Measurements from ENCODE around the gene PRKCA. TPM values are rescaled to one million over a fixed set of nuclear protein-coding genes. Genes with fewer than 3 reads are reported as not detected.
A peak's percentile ranks its signal among the peaks of the same experiment; 100 is the strongest.

PRKCA gene
- total RNA-seq, 2 donors from 2014 or later = 6.5 to 6.6 TPM

GRCh38 chr17:66789093-66789492 lies 486.7 kb downstream of the PRKCA start:
- ATAC-seq (no peak), DNase-seq (peak in 2 of 4 donors; percentile 18 to 23)
- 73 to 88% methylated on average over 6 to 12 of the region's 12 CpGs for WGBS, 2 donors
- Histone ChIP-seq H3K27ac (no peak overlapping the region), H3K9me3 (no peaks in the 10 kb centered on the region), H3K27me3 (no peaks in the 10 kb centered on the region), H3K4me3 (no peak overlapping the region), H3K36me3 (replicated peaks in 1 of 2; ENCODE audit: insufficient read depth in 1 of 2, low read depth in 2 of 2) (no peaks in the 10 kb centered on the region), H3K4me1 (peaks cover 7% of the 10 kb centered on the region)
- intact Hi-C loops (cut with DNase I) = no loop called here
- TF ChIP-seq, protein P1, sequence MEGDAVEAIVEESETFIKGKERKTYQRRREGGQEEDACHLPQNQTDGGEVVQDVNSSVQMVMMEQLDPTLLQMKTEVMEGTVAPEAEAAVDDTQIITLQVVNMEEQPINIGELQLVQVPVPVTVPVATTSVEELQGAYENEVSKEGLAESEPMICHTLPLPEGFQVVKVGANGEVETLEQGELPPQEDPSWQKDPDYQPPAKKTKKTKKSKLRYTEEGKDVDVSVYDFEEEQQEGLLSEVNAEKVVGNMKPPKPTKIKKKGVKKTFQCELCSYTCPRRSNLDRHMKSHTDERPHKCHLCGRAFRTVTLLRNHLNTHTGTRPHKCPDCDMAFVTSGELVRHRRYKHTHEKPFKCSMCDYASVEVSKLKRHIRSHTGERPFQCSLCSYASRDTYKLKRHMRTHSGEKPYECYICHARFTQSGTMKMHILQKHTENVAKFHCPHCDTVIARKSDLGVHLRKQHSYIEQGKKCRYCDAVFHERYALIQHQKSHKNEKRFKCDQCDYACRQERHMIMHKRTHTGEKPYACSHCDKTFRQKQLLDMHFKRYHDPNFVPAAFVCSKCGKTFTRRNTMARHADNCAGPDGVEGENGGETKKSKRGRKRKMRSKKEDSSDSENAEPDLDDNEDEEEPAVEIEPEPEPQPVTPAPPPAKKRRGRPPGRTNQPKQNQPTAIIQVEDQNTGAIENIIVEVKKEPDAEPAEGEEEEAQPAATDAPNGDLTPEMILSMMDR (IDR thresholded peaks at IDR 0.05) = no peak
- TF ChIP-seq POLR2A (IDR thresholded peaks at IDR 0.05) = no peak

GRCh38 chr17:66789961-66790437 lies 487.6 kb downstream of the PRKCA start:
- Histone ChIP-seq H3K27ac (no peak overlapping the region), H3K4me3 (no peak overlapping the region), H3K36me3 (replicated peaks in 1 of 2; ENCODE audit: insufficient read depth in 1 of 2, low read depth in 2 of 2) (no peaks in the 10 kb centered on the region), H3K27me3 (no peaks in the 10 kb centered on the region), H3K9me3 (no peaks in the 10 kb centered on the region), H3K4me1 (peaks cover 8% of the 10 kb centered on the region)
- no peak for TF ChIP-seq POLR2A (IDR thresholded peaks at IDR 0.05)
- TF ChIP-seq, protein P1 (IDR thresholded peaks at IDR 0.05) = no peak
- no peak for ATAC-seq
- WGBS, 2 donors = 79 to 82% methylated on average over 7 of the region's 7 CpGs
- no peak for DNase-seq
- intact Hi-C loops (cut with DNase I) = loop anchor here (10.0 kb wide), 1 partner anchor 55 kb away; no protein-coding TSS in a partner anchor

GRCh38 chr17:66790501-66791061 lies 488.2 kb downstream of the PRKCA start:
- no peak for DNase-seq
- Histone ChIP-seq H3K27ac (peak overlapping the region in 1 of 4 donors; percentile 45), H3K4me1 (peaks cover 8% of the 10 kb centered on the region), H3K27me3 (no peaks in the 10 kb centered on the region), H3K4me3 (no peak overlapping the region), H3K9me3 (no peaks in the 10 kb centered on the region), H3K36me3 (replicated peaks in 1 of 2; ENCODE audit: insufficient read depth in 1 of 2, low read depth in 2 of 2) (no peaks in the 10 kb centered on the region)
- intact Hi-C loops (cut with DNase I) = loop anchor here (10.0 kb wide), 1 partner anchor 54 kb away; no protein-coding TSS in a partner anchor
- ATAC-seq = no peak
- 87 to 89% methylated on average over 11 of the region's 11 CpGs for WGBS, 2 donors
- no peak for TF ChIP-seq POLR2A (IDR thresholded peaks at IDR 0.05)
- TF ChIP-seq, protein P1 (IDR thresholded peaks at IDR 0.05) = no peak

DNA sequence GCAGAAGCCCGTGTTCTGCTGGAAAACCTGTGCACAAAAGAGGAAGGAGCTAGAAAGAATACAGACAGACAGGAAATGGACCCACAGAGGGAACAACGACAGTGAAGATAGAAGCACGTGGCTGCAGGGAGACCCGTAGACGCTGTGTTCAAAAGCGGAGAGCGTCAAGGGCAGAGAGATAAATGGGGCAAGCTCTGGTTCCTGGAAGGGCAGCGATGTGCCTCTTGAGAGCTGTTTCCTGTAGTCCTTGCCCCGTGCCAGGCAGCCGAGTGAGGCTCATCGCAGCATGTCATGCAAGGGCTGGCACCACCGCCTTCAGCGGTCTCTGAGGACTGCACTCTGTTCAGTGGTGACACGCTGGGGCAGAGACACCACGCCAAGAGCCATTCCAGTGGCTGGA lies 488.9 kb downstream of the PRKCA start:
- H3K4me3 ChIP-seq = no peak overlapping the region
- peaks cover 8% of the 10 kb centered on the region for H3K4me1 ChIP-seq
- intact Hi-C loops (cut with DNase I) = loop anchor here (10.0 kb wide), 1 partner anchor 53 kb away; no protein-coding TSS in a partner anchor
- DNase-seq (peak in 3 of 4 donors; percentile 34 to 58 (median 43)), ATAC-seq (peak; percentile 27)
- peak overlapping the region in 2 of 4 donors; percentile 17 to 51 for H3K27ac ChIP-seq
- no peaks in the 10 kb centered on the region for H3K9me3 ChIP-seq
- no peaks in the 10 kb centered on the region for H3K27me3 ChIP-seq
- TF ChIP-seq POLR2A (IDR thresholded peaks at IDR 0.05) = peak in 1 of 3 donors; percentile 20
- TF ChIP-seq, protein P1 (IDR thresholded peaks at IDR 0.05) = no peak
- H3K36me3 ChIP-seq (replicated peaks in 1 of 2; ENCODE audit: insufficient read depth in 1 of 2, low read depth in 2 of 2) = no peaks in the 10 kb centered on the region
- 55 to 81% methylated on average over 11 to 15 of the region's 15 CpGs for WGBS, 2 donors
